Measurements from ENCODE around the gene PDE11A. TPM values are rescaled to one million over a fixed set of nuclear protein-coding genes. Genes with fewer than 3 reads are reported as not detected.

Gene PDE11A
- total RNA-seq, 6 experiments from 2014 or later, result 1.2 to 9.4 (median 6.3) TPM

DNA sequence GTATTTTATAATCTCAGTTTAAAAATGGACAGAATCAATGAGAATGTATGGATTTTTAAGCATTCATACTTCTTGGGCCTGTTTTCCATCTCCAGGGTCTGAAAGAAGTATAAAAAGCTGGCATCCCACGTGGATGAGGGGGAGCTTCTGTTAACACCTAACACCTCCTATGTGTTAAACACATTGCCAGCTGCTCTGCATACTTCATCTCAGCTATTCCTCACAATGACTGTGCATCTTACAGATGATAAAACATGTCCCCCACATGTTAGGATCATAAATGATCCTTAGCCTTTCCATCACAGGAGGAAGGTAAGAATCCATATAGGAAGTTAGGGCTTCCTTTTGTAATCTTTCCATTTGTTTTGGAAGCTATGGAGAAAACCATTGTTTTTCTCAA is 440.9 kb downstream of the PDE11A start:
- intact Hi-C loops (cut with DNase I), result no loop called here
- Histone ChIP-seq H3K4me1 (no peaks in the 10 kb centered on the region), H3K4me3 (no peak overlapping the region), H3K27me3 (no peaks in the 10 kb centered on the region), H3K27ac (no peak overlapping the region), H3K9me3 (no peaks in the 10 kb centered on the region), H3K36me3 (no peaks in the 10 kb centered on the region)
- no peak for ATAC-seq
- 91% methylated on average over 1 of the region's 1 CpG for WGBS (ENCODE audit: insufficient coverage, low coverage, low lambda C conversion rate, missing lambda C conversion rate)
- no peak for DNase-seq
- no peak for TF ChIP-seq CTCF (IDR thresholded peaks at IDR 0.05)

DNA sequence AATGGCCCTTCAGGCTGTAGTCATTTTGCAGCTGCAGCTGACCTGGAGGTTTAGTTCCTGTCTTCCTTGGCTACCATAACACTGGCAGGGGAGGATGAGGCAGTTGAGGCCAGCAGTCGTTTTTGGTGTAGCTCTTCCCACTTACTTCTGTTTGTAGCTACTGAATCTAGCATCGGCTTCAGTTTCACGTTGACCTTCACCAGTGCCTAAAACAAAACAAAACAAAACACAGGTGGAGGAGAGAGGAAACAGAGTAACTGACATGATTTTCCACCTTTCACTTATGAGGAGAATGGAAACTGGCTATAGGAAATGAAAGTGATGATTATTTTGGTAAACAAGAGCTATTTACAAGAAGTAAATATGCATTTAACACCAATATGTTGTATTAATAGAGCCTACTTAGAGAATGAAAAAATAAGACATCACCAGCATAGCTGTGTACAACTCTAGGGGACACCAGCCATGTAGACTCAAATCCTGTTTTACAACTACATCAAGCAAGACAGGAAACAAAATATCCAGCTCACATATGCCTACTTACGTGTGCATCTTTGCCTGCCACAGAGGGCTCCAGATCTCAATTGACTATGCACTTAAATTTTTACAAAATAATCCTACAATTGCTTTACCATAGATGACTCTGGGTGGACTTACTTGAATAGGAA is 443.1 kb downstream of the PDE11A start:
- H3K27me3 ChIP-seq, result no peaks in the 10 kb centered on the region
- no peaks in the 10 kb centered on the region for H3K36me3 ChIP-seq
- TF ChIP-seq CTCF (IDR thresholded peaks at IDR 0.05) (no peak), POLR2A (IDR thresholded peaks at IDR 0.05) (no peak)
- no peaks in the 10 kb centered on the region for H3K4me1 ChIP-seq
- no peak overlapping the region for H3K27ac ChIP-seq
- WGBS (ENCODE audit: insufficient coverage, low coverage, low lambda C conversion rate, missing lambda C conversion rate), result 68% methylated on average over 4 of the region's 4 CpGs
- intact Hi-C loops (cut with DNase I), result no loop called here
- no peak for DNase-seq
- no peak for ATAC-seq
- H3K4me3 ChIP-seq, result no peak overlapping the region
- H3K9me3 ChIP-seq, result no peaks in the 10 kb centered on the region

DNA sequence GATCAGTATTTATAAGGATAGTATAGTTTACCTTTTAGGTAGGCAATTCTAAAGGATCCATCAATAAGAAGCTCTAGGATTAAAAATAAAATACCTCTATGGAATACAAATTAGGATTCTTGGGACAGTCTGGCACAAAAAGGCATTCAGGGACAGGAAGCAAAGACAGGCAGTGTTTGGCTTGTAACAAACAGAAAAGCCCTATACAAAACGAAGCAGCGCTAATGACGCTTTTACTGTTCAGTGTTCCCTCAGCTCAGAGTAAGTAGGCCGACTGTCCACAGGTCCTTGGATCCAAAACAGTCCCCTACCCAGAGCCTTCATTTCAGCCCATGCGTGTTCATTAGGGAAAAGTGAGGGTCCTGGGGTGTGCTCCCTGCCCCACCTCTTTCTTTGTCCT is 443.7 kb downstream of the PDE11A start:
- TF ChIP-seq CTCF (IDR thresholded peaks at IDR 0.05) (no peak), POLR2A (IDR thresholded peaks at IDR 0.05) (no peak)
- no peak overlapping the region for H3K4me3 ChIP-seq
- H3K27ac ChIP-seq, result no peak overlapping the region
- intact Hi-C loops (cut with DNase I), result no loop called here
- DNase-seq (no peak), ATAC-seq (no peak)
- WGBS (ENCODE audit: insufficient coverage, low coverage, low lambda C conversion rate, missing lambda C conversion rate), result 75% methylated on average over 4 of the region's 5 CpGs
- no peaks in the 10 kb centered on the region for H3K9me3 ChIP-seq
- no peaks in the 10 kb centered on the region for H3K36me3 ChIP-seq
- no peaks in the 10 kb centered on the region for H3K4me1 ChIP-seq
- H3K27me3 ChIP-seq, result no peaks in the 10 kb centered on the region

DNA sequence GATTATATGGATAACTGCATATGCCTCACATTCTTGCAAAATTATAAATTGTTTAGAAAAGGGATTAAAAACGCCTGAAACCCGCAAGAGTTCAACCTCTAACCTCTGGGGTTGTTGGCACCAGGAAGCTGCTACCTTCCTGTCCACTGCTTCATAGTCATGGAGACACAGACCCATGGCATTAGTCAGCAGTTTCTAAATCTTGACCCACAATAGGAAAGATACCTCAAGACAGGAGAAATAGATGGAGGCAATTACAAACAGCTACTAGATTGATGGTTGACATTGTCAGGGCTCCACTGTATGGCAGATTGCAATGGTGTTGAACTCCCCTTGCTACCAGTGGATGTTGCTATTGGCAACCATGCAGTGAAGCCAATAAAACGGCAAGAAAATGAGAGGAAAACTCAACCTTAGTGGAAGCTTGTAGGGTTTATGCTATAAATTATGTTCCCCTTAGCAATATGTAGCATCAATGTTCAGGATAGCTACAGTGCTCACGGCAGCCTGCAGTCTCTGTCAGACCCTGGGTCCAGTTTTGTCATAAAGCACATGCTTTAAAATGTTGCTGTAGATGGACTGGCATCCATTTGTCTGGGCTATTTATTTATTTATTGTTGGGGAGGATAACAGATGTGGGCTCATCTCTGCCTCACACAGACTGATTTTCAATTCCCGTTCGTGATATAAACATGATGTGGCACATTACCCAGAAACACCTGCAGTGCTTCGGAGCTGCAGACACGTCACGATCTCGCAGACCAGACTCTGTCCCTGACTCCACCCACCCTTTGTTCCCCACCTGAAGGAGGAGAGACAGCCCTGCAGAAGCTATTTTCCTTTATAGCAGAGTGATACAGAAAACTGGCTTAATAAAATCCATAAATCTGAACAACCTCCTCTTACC is 446.6 kb downstream of the PDE11A start:
- Histone ChIP-seq H3K36me3 (no peaks in the 10 kb centered on the region), H3K4me1 (no peaks in the 10 kb centered on the region), H3K27me3 (no peaks in the 10 kb centered on the region), H3K9me3 (no peaks in the 10 kb centered on the region), H3K4me3 (no peak overlapping the region), H3K27ac (no peak overlapping the region)
- DNase-seq (no peak), ATAC-seq (no peak)
- intact Hi-C loops (cut with DNase I), result no loop called here
- WGBS (ENCODE audit: insufficient coverage, low coverage, low lambda C conversion rate, missing lambda C conversion rate), result 72% methylated on average over 10 of the region's 10 CpGs
- no peak for TF ChIP-seq CTCF (IDR thresholded peaks at IDR 0.05)
